NCI-H187 treated with DMSO at 0.1 percent for 48 hours (cell line): ENCODE data around the gene NPR3.
"Not testable (repeated sequence)": the region's sequence is repeated elsewhere in the genome, so short reads cannot be mapped to it uniquely, and the experiment has no call there.

Experiments
- DNase-seq: peaks from one replicate; lab custom pipeline; 2025; lab: John Stamatoyannopoulos, UW

NPR3 gene

DNA sequence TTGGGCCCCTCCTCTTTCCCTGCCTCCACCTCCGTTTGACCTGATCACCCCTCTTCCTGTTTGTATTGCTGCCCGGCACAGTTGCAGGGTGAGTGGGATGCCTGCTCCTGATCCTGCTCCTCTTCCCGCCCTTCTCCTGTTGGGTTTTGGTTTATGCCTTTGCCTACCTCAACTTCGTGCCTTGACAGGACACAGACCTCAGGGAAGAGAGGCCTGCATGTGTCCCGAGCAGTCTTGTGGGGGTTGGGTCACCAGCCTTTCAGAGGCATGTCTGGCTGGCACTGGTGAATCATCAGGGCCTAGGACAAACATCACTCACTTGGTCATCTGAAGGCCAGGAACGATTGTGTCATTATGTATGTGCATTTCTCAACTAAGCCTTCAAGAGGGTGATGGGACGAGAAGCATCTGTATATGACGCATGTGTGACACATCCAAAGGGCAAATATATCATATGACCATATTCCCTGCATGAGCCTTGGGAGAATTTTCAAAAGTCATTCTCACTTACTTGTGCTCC lies 56.9 kb downstream of the NPR3 start:
- DNase-seq: no peak

DNA sequence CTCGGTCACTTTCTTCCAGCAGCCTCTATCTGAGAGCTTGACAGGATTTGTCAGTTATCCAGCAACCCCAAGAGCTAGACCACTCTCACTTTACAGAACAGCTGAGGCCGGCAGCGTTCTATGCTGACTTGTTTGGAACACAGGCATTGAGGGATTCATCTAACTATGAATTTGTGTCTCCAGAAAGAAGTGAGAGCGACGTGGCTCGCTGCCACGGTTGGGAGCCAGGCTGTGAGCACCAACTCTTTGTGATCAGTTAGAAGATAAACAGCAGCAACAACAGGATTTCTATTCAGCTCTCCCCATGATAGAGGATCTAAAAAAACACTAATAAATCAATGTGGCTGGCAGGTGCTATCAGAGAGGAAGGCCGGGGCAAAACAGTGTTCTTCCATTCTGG lies 58.6 kb downstream of the NPR3 start:
- DNase-seq: no peak

DNA sequence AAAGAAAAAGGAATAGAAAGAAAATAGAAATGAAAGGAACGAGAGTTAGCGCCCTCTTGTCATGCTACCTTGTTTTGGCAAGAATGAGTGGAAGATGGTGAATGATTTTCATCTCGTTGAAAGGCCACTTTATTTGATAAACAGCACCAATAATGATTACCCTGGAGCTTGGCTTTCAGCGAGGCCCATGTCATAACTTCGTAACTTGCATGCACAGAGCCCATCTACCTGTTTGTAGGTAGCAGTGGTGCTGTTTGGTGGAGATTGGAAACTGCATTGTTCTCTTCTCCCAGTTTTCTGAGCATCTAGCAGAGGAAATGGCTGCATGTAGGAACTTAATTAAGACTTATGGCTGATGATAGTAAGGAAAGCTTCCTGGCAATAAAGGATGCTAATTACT lies 59.3 kb downstream of the NPR3 start:
- no peak for DNase-seq

DNA sequence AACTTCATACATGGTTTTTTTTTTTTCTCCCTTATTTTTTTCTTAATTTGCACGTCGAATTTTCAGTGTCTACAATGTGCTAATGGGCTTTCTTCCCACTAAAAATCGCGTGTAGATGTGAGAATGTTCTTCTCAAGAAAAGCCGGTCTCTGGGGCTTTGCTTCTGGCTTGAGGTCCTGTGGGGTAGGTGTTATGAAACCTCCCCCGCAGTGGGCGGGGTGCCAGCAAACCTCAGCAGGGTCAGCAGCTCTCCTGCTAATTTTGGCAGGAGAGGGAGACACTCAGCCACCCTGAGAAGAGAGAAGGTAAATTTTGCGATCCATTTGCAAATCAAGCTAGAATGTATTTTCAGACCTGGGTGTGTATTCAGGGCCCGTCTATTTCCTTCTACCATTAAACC lies 59.9 kb downstream of the NPR3 start:
- no peak for DNase-seq

DNA sequence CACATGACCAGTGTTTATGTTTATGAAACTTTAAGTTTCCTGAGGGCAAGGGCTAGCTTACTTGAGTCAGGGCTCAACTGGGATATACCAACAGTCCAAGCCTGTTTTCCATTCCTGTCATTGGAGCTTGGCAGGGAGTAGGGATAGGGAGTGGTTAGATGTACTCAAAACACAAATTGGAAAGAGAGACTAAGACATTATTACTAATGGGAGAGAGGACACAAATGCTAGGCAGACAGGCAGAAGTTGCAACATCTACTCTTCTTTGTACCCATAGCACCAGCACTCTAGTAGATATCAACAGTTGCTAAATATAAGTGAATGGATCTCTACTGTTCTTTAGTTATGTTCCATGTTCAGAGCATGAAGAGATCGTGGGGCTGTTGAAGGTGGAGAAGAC lies 62.8 kb downstream of the NPR3 start:
- no peak for DNase-seq

DNA sequence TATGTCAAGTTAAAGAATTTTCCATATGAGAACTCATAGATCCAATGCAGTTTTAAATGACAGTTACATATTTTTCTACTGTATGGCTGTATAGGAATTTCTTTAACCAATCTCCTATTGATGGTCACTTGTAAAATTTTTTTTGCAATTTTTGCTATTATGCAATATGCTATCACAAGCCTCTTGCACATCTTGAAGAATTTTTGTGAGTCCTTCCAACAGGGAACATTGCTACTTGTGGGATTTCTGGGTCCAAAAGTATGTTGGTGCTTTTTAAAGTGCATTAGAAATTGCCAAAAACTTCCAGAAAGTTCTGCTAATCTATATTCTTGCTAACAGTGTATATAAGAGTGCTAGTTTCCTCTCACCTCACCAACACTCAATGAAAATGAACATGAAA lies 65.1 kb downstream of the NPR3 start:
- no peak for DNase-seq

DNA sequence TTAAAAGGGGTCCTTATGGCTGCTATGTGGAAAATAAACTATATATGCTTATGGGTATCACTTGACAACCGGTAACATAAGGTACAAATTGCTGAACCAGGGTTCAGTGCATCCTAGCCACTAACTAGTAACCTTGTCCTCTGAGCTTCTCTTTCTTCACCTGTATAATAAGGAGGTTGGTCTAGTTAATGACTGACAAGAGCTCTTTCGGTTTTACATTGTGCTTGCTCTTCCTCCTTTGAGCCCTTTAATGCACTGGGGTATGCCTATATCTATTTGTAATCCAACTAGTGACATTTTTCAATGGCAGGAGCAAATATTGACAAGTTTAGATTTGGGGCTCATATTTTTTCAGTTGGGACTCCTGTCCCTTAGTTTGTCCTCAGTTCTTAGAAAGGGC lies 66.1 kb downstream of the NPR3 start:
- DNase-seq: no peak

DNA sequence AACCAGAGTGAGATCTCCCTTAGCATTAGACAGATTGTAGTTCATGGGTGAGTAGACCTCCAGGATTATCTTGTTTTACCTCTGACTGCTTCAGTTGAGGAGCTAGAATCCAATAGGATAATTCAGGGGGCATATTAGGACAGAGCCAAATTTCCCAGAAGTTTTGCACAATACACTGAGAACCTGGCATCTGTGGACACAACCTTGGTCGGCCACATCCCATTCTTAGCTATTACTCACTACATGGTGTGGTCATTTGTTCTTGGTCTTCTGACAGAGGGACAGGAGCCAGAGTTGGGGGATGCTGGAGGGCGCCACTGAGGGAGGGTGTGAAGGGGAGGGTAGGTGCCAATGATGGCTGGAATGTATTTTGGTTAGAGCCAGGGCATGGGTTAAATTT lies 66.6 kb downstream of the NPR3 start:
- DNase-seq: no peak

DNA sequence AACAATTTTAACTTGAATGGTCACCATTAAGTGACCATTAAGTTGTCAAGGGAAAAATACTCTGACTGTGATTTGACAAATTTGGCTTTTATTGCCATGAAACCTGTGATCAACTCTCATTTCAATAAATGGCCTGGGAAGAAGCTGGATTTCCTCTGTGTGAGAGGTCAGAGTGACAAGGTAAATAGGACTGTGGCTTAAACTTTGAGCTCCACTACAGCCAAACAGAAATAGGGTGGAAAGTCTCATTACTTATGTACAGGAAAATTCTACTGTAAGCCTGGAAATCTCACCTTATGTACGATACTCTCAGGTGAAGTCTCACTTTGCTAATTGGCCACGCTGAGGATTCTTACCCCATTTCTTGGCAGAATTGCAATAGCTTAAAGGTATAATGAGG lies 67.3 kb downstream of the NPR3 start:
- DNase-seq: no peak

DNA sequence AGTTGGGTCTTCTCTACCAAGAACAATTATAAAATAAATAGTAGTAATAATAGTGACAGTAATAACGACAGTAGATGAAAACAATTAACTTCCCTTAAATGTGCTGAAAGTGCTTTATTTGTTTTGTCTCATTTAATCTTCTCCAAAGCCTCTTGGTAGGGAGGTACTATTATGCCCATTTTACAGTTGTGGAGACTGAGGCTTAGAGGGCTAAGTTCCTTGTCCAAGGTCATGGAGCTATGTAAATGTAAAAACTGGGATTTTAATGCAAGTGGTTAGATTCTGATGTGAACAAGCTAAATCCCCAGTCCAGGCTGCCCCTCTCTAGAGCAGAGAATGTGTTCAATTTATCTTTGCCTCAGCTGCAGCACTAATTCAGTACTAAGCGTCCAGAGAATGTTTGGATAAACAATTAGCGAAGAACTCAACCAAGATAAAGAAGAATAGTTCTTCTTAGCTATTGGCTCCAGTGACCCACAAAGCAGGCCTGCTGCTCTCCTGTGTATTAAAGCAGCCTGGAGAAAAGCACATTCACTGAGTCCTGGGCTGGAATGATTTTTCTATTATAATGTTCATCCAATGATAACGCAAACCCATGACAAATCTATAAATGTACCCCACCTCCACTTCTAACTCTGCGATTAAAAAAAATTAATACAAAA lies 68.8 kb downstream of the NPR3 start:
- DNase-seq: no peak

DNA sequence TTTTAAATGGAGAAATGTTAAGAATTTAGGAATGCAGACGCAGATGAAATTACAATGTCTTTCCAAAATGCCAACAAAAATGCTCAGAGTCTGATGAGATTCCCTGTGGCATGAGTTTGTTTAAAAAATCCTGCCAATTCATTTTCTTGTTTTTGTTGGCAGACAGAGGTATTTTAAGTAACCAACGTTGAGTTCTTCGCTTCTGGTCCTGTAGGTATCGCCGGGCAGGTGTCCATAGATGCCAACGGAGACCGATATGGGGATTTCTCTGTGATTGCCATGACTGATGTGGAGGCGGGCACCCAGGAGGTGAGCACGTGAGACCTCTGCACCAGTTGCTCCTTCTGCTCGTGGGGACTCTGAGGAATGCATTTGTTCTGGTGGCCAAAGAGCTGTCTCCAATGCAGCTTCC lies 69.4 kb downstream of the NPR3 start:
- no peak for DNase-seq

DNA sequence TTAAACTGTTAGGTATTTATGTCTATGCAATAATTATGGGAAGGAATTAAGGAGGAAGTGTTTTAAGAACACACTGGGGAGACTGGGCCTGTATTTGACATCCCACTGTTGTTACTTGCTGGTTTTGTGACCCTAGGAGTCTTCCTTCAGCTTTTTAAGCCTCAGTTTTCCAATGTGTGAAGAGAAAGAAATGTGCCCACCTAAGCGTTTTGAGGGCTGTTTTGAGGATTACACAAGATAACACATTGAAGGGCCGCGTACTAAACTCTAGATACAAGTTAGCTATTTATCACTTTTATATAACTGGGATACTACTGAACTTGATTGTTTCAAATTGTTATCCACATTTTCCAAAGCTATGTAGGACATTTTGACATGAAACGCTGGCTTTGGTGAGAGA lies 72.5 kb downstream of the NPR3 start:
- no peak for DNase-seq

DNA sequence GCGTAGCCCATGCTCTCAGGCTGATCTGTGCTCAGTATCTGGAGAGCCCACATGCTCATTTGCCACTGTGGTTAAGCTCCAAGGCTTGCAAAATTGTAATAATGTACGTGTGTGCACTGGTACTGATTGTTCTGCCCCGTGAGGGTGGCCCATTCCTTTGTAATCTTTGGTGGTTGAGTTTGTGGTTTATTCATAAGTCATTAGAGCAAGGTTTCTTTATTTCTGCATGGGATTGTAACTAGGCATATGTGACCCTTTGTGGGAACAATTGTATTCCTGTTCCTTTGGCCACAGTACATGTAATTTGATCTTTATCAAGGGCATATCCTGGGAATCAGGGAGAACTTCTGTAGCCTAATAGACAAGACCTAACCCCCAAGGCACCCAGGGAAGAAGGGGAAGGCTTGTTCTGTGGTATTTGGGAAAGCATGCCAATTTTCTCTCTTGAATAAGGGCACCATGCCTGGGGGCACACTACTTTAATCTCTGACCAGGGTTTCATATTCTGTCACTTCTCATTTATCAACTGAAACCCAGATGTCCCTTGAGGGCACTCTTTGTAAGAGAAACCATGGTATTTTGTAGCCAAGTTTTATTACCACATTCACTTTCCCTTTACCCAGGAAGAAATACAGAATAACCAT lies 74.6 kb downstream of the NPR3 start:
- DNase-seq: no peak

DNA sequence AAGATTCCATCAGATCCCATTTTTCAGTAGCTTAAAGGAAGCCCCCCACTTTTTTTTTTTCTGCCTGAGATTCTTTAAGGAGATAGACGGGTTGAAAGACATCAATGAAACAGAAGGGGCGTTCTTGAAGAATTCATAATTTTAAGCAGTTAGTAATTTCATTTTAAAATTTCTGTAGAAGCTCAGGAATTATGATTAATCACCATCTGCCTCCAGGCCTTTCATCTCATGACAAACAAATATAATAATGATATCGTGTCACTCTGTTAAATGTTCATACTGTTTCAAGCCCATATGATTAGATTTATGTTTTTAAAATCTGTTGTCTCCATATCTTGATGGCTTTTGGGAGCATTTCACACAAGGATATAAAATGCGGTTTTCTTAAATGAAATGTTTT lies 75.2 kb downstream of the NPR3 start:
- DNase-seq: no peak

DNA sequence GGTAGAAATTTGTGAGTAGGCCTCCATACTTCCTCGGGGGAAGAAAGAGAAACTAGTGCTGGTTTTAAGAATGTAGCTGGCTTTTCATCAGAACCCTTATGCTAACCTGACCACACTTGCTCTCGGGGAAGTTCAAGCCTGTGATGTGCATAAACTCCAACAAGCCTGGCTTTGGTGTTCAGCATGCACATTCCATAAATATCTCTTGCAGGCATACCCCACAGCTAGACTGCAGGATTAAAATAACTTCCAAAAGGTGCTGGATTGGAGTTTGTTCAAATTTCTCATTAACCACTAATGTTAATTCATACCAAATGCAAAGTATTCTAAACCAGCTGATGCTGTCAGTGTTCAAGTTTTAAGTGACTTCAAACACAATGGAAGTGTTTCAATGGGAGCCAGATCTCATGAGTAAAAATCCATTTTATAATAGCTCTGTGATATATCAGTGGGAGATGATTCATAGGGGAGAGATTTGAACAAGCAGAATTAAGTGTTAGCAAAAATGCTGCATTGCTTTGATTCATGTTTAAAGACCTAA lies 79.4 kb downstream of the NPR3 start:
- DNase-seq: no peak

DNA sequence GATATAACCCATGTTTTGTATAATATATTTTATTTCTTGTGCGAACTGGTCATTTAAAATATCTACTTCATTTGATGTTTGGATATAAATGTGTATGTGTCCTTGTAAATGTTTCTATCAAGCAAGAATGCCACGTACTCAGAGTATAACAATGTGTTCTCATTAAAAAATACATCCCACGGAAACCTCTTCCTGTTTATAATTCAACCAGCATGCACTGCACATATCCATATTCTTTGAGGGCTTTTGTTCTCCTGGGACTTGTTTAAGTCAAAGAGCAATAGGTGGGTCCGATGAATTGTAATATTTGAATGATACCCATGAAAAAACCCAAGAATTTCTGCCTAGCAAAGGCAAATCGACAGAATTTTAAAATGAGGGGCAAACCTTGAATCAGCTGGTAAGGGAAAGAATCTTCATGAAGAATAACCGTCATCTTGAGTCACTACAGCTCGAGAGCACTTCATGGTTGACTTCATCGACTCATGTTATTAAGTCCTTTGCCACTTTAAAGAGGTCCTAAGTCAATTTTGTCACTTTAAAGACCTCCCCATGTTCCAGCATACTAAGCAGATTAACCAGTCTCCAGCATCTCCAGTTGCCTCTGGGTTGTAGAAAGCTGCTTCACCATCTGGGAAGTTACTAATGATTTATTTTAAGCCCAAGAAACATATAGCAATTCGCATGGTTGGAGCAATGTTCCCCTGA lies 80.6 kb downstream of the NPR3 start:
- DNase-seq: no peak

DNA sequence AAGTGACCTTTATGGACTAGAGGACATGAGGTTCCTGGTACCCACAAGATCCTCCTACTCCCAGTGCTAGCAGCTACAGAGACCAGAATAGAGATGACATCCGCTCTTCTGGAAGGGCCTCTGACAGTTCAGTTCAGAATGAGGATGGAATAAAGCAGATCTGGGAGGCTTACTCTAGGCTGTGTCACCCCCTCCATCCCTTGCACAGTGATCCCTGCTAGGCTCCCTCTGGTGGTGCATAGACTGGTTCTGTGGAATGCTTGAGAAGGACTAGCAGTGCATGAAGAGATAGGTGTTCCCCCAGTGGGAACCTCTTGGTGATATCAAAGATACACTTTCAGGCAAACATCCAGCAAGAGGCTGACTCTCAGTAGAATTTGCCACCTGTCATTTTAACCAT lies 83.0 kb downstream of the NPR3 start:
- DNase-seq: no peak

DNA sequence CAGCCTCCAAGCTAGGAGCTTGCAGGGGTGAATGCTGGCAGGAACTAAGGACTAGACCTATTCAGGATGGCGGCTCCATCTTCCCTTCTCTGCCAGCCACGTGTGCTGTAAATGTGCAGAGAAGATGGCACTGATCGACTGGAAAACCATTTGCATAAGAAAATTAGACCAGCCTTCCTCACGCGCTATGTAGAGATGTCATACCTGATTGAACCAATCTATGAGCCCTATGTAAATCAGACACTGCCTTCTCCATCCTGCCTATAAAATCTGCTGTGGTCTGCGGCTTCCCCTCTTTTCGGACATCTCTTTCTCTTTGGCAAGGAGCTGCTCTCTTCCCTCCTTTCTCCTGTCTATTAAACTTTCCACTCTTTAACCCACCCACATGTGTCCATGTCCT lies 91.6 kb downstream of the NPR3 start:
- DNase-seq: no peak

DNA sequence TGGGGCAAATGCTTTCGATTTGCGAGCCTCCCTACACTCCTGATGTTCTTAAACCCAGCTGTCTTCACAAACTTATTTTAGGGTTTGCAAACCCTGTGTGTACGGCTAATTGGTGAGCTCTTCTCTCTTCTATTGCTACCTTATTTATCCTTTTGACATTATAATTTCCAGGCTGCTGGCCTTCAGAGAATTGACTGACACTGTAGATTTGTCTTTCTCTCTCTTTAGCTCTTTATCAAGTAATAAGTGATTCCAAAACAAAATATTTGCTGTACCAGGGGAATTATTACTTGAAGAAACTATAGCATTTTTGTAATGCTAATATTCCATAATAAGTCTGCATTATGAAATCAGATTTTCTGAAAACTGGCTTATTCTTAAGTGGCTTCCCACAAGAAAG lies 92.5 kb downstream of the NPR3 start:
- DNase-seq: no peak

DNA sequence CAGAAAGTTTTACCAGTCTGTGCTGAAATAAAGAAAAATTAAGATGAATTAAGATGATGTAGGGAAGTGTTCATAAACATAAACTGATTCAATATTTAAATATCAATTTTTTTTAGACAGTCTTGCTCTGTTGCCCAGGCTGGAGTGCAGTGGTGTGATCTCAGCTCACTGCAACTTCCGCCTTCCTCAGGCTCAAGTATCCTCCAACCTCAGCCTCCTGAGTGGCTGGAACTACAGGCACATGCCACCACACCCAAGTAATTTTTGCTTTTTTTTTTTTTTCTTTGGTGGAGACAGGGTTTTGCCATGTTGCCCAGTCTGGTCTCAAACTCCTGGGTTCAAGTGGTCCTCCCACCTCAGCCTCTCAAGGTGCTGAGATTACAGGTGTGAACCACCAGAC lies 94.3 kb downstream of the NPR3 start:
- DNase-seq: not testable (repeated sequence)

DNA sequence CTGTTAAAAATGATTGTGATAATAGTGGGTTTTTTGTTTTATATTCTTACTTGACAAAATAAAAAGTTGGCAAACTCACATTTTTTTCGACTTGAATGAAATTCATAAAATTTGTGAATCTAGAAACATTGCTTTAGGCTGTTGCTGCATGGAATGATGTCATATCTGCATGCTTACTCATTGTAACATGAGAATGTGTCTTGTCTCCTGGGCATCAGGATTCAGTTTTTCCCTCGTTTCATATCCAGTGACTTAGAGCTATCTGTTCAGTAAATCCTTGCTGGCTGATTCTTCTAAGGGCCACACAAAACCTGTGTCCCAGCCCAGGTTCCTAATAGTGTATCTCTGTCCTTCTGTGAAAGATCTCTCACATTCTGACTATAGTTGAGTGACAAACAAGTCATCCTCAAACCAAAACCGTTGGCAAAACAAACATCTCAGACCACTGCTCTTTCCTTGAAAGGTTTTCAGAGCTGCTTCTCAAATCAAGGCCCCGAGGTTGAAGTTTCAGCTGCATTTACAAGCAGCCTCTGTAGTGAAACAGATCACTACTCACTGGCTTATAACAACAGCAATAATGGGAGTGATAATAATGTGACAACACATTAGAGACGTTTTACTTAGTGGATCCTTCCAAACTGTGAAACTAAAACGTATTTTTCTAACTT lies 95.0 kb downstream of the NPR3 start:
- no peak for DNase-seq

DNA sequence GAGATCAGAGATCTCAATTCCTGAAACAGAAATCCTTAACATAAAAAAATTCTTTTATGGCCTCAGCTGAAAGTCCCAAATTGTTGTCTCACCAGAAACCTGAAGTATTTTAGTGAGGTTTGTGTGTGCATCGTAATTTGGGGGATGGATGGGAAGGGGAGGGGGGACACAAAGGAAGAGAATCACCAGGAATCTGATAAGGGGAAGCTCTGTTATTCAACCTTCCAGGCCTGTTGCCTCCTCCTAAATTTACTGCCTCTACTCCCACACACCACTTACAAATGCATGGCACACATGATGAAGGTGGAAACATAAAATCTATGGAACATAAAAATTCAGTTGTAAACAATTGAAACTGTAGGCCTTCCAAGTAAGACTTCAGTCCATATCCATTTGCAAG lies 97.7 kb downstream of the NPR3 start:
- no peak for DNase-seq

DNA sequence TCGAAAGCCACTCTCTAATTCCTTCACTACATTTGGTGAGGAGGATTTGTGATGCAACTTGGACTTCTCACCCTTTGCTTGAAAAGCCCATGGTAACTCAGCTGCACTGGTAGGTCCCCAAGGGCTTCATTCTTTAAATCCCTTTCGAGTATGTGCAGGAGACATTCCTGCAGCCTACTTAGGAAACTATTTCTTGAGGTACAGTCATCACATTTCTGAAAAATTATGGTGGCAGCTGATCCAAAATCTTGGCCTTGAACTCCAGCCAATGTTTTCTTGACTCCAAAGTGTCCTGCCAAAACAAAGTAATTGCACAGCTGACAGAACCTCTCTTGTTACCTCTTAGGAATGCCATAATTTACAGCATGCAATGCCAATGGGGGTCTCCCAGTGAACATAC lies 99.7 kb downstream of the NPR3 start:
- DNase-seq: no peak
